Upper lobe of right lung (tissue), 1 donor: ENCODE measurements around the gene LRP1B. TPM values are rescaled to one million over a fixed set of nuclear protein-coding genes. Genes with fewer than 3 reads are reported as not detected.

ENCODE experiments used
- ATAC-seq: fragments of 200-7000 bp; cut with Tn5 transposase; one replicate; pipeline ENCODE4 v1.9.1; 2020; ENCODE audit warnings: mild to moderate bottlenecking, moderate library complexity
- DNase-seq: peaks from one replicate; pipeline ENCODE4 v3.0.0-alpha.2; 2020
- H3K27ac ChIP-seq: fragments of 200-600 bp; one replicate; pipeline ENCODE4 v1.8.0; 2022
- H3K27me3 ChIP-seq: fragments of 200-600 bp; one replicate; pipeline ENCODE4 v1.8.0; 2022; ENCODE audit warnings: mild to moderate bottlenecking
- H3K36me3 ChIP-seq: fragments of 200-600 bp; one replicate; pipeline ENCODE4 v1.8.0; 2022
- H3K4me1 ChIP-seq: fragments of 200-600 bp; one replicate; pipeline ENCODE4 v1.8.0; 2022
- H3K4me3 ChIP-seq: fragments of 200-600 bp; one replicate; pipeline ENCODE4 v1.8.0; 2022; ENCODE audit warnings: mild to moderate bottlenecking
- H3K9me3 ChIP-seq: fragments of 200-600 bp; one replicate; pipeline ENCODE4 v1.8.0; 2022
- CTCF ChIP-seq: fragments of 200-600 bp; IDR thresholded peaks from one replicate; pipeline ENCODE4 v1.8.0; 2022; ENCODE audit warnings: antibody characterized with exemption
- intact Hi-C: fragments of 100-400 bp; cut with DNase I; formaldehyde crosslinking; loops from one replicate; pipeline ENCODE4 v1.11.0; 2022
- total RNA-seq: library from RNA; stranded (reverse); fragmentation: NEBNext Ultra II Directional; extraction: Animal tissue kit (Norgen Biotek cat#: 25700); gene quantifications from one replicate; pipeline ENCODE4 v1.2.1, GENCODE V29; 2021
- donor health status: DM: no; HTN: yes; CAD: no; lungs with severe emphysema.

Gene LRP1B
- total RNA-seq, 1 donor from 2014 or later = 0.12 TPM

GRCh38 chr2:141927536-141927935 lies 203.3 kb downstream of the LRP1B start:
- H3K9me3 ChIP-seq = no peaks in the 10 kb centered on the region
- DNase-seq (no peak), ATAC-seq (no peak)
- H3K36me3 ChIP-seq = no peaks in the 10 kb centered on the region
- intact Hi-C loops = no loop called here
- TF ChIP-seq CTCF = no peak
- no peak overlapping the region for H3K27ac ChIP-seq
- H3K27me3 ChIP-seq = no peaks in the 10 kb centered on the region
- H3K4me1 ChIP-seq = no peaks in the 10 kb centered on the region
- no peak overlapping the region for H3K4me3 ChIP-seq

GRCh38 chr2:141925511-141925910 lies 205.3 kb downstream of the LRP1B start:
- no peak for ATAC-seq
- H3K27ac ChIP-seq = no peak overlapping the region
- TF ChIP-seq CTCF = no peak
- no peaks in the 10 kb centered on the region for H3K27me3 ChIP-seq
- no peaks in the 10 kb centered on the region for H3K9me3 ChIP-seq
- intact Hi-C loops = no loop called here
- no peak for DNase-seq
- no peak overlapping the region for H3K4me3 ChIP-seq
- no peaks in the 10 kb centered on the region for H3K36me3 ChIP-seq
- H3K4me1 ChIP-seq = no peaks in the 10 kb centered on the region

GRCh38 chr2:141923657-141924056 lies 207.2 kb downstream of the LRP1B start:
- H3K9me3 ChIP-seq = no peaks in the 10 kb centered on the region
- no peaks in the 10 kb centered on the region for H3K27me3 ChIP-seq
- H3K36me3 ChIP-seq = no peaks in the 10 kb centered on the region
- TF ChIP-seq CTCF = no peak
- intact Hi-C loops = no loop called here
- no peak for DNase-seq
- ATAC-seq = no peak
- H3K4me1 ChIP-seq = no peaks in the 10 kb centered on the region
- H3K27ac ChIP-seq = no peak overlapping the region
- H3K4me3 ChIP-seq = no peak overlapping the region

- H3K27me3 ChIP-seq = no peaks in the 10 kb centered on the region
- no peak for DNase-seq
- H3K4me3 ChIP-seq = no peak overlapping the region
- peak; percentile 53 for ATAC-seq
- intact Hi-C loops = no loop called here
- H3K4me1 ChIP-seq = no peaks in the 10 kb centered on the region
- H3K9me3 ChIP-seq = no peaks in the 10 kb centered on the region
- no peak overlapping the region for H3K27ac ChIP-seq
- no peaks in the 10 kb centered on the region for H3K36me3 ChIP-seq
- peak; percentile 31 for TF ChIP-seq CTCF
Measured at GRCh38 chr2:141911485-141912066, 219.2 kb downstream of the LRP1B start.

GRCh38 chr2:141906678-141907077 lies 224.1 kb downstream of the LRP1B start:
- H3K4me3 ChIP-seq = no peak overlapping the region
- no peak for TF ChIP-seq CTCF
- no peak overlapping the region for H3K27ac ChIP-seq
- H3K4me1 ChIP-seq = no peaks in the 10 kb centered on the region
- intact Hi-C loops = no loop called here
- H3K36me3 ChIP-seq = no peaks in the 10 kb centered on the region
- ATAC-seq (no peak), DNase-seq (no peak)
- H3K27me3 ChIP-seq = no peaks in the 10 kb centered on the region
- no peaks in the 10 kb centered on the region for H3K9me3 ChIP-seq

GRCh38 chr2:141900826-141901225 lies 230.0 kb downstream of the LRP1B start:
- no peak for TF ChIP-seq CTCF
- DNase-seq = no peak
- H3K4me3 ChIP-seq = no peak overlapping the region
- H3K27me3 ChIP-seq = no peaks in the 10 kb centered on the region
- H3K4me1 ChIP-seq = no peaks in the 10 kb centered on the region
- H3K9me3 ChIP-seq = no peaks in the 10 kb centered on the region
- intact Hi-C loops = no loop called here
- H3K36me3 ChIP-seq = no peaks in the 10 kb centered on the region
- H3K27ac ChIP-seq = no peak overlapping the region
- ATAC-seq = no peak
